Spinal cord (tissue), 10 donors: Measurements from ENCODE around the gene TMEM53. TPM values are rescaled to one million over a fixed set of nuclear protein-coding genes. Genes with fewer than 3 reads are reported as not detected.

ENCODE experiments used
- DNase-seq, 6 donors: peaks; one replicate each; pipeline versions ENCODE4 v3.0.0 to v3.0.0-alpha.2; 2013 to 2015; ENCODE audit warnings: low spot score in 6 of 6, low read depth in 4 of 6
- H3K27ac ChIP-seq: one replicate; pipeline ENCODE4 v1.5.1; 2013; ENCODE audit warnings: low read depth, low read length, control low read depth
- H3K27me3 ChIP-seq: one replicate; pipeline ENCODE4 v1.6.1; 2013; ENCODE audit warnings: low read length; ENCODE audit not compliant: control insufficient read depth, insufficient read depth
- H3K36me3 ChIP-seq: one replicate; pipeline ENCODE4 v1.6.1; 2013; ENCODE audit warnings: low read length; ENCODE audit not compliant: control insufficient read depth, insufficient read depth
- H3K4me1 ChIP-seq: one replicate; pipeline ENCODE4 v1.6.1; 2013; ENCODE audit warnings: low read length; ENCODE audit not compliant: control insufficient read depth, insufficient read depth
- H3K4me3 ChIP-seq: one replicate; pipeline ENCODE4 v1.5.1; 2013; ENCODE audit warnings: low read depth, low read length, control low read depth
- H3K9me3 ChIP-seq: one replicate; pipeline ENCODE4 v1.6.1; 2013; ENCODE audit warnings: low read length; ENCODE audit not compliant: control insufficient read depth, insufficient read depth
- WGBS: methylation state at CpG from one replicate; pipeline ENCODE4 v1.1.5; 2013; ENCODE audit warnings: missing lambda C conversion rate; ENCODE audit not compliant: insufficient coverage; 5-methylcytosine and 5-hydroxymethylcytosine counted together
- polyA plus RNA-seq, 2 donors: library from polyadenylated mRNA; unstranded; fragments of 120-200 nt; gene quantifications; one replicate each; pipeline ENCODE4 v1.2.1, GENCODE V29; 2013; ENCODE audit not compliant: insufficient read length in 2 of 2
- total RNA-seq, 2 donors: library from RNA; depleted of rRNA in 1 of 2; stranded (reverse); fragments of 120-200 nt in 1 of 2; fragments of >200 nt in 1 of 2; gene quantifications; one replicate each; pipeline versions ENCODE4 v1.2.3 to v1.2.4, GENCODE V29; 2013 to 2014
- donor health status: healthy.

Gene TMEM53
- total and polyA plus RNA-seq, 4 donors = 3.0 to 14.8 (median 11.9) TPM

- Histone ChIP-seq H3K9me3 (no peaks in the 10 kb centered on the region), H3K36me3 (peaks cover 60% of the 10 kb centered on the region), H3K27ac (no peak overlapping the region), H3K27me3 (no peaks in the 10 kb centered on the region), H3K4me1 (peaks cover 47% of the 10 kb centered on the region), H3K4me3 (no peak overlapping the region)
- WGBS = 67% methylated on average over 10 of the region's 14 CpGs
- no peak for DNase-seq
These were observed 38.1 kb downstream of the TMEM53 start for GRCh38 chr1:44636083-44636687.

GRCh38 chr1:44635439-44635838 is 38.8 kb downstream of the TMEM53 start:
- H3K9me3 ChIP-seq = no peaks in the 10 kb centered on the region
- peaks cover 54% of the 10 kb centered on the region for H3K36me3 ChIP-seq
- no peak for DNase-seq
- no peak overlapping the region for H3K4me3 ChIP-seq
- H3K27ac ChIP-seq = no peak overlapping the region
- 80% methylated on average over 8 of the region's 9 CpGs for WGBS
- no peaks in the 10 kb centered on the region for H3K27me3 ChIP-seq
- H3K4me1 ChIP-seq = peaks cover 47% of the 10 kb centered on the region

DNA sequence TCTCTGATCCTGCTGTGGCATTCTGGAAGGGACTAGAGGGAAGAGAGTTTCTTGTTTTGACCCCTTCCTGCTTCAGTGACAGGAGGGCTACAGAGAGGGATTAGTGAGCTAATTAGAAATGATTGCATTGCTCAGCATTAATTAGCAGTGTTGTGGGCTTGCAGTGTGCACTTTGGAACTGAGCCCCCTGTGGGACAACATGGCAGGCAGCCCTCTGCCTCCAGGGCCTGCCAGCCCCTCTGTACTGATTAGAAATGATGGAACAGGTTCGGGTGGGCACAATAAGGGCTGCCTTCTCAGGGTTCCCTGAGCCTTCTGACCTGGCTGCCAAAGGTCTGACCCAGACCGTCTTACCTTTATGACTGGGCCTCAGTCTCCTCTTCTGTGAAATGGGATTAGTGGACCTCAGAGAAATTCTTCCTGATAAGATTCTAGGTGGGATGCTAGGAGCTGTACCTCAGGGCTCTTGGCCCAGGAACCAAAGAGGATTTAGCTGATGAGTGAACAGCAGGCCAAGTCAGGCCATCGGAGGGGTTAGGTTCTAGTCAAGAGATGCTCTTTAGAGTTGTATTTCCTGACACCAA is 39.6 kb downstream of the TMEM53 start:
- no peak overlapping the region for H3K4me3 ChIP-seq
- peaks cover 47% of the 10 kb centered on the region for H3K36me3 ChIP-seq
- no peak overlapping the region for H3K27ac ChIP-seq
- WGBS = 100% methylated on average over 2 of the region's 3 CpGs
- peak in 1 of 6 donors; percentile 53 for DNase-seq
- H3K27me3 ChIP-seq = no peaks in the 10 kb centered on the region
- H3K9me3 ChIP-seq = no peaks in the 10 kb centered on the region
- peaks cover 47% of the 10 kb centered on the region for H3K4me1 ChIP-seq

- no peaks in the 10 kb centered on the region for H3K27me3 ChIP-seq
- no peak for DNase-seq
These were observed 41.7 kb downstream of the TMEM53 start for GRCh38 chr1:44632598-44632997.

DNA sequence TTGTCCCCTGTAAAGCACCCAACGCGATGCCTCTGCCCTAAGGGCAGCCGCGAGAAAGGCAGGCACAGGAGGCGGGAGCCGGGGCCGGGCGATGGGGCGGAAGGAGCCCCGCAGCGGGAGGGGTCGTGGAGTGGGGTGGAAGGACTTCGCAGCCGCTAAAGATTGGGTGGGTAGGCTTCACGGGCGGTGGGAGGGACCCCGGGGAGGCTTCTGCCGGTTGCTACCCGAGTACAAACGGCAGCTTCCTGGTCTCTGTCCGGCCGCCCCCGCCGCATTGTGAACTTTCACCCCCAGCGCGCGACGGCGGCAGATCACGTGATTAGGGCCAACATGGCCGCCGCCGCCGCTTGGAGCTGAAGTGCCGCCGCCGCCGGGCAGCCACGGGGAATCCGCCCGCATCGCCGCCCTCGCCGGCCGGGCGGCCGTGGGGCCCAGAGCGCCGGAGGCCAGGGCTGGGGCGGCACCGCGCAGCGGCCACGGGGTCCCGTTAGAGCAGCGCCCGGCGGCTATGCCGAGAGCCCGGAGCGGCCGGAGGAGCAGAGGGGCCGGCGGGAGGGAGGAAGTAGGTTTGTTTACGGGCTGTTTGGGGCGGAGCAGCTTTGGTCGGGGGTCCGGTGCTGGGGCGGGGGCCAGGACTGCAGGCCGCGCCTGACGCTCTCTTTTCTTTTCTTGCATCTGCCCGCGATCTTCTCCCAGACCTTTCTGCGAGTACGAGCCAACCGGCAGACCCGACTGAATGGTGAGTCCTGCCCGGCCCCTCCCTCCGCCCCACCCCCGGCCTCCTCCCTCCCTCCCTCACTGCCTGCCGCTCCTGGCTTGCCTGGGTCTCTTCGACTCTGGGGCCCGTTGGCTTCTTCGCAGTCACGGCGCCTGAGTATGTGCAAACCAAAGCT is 42.4 kb downstream of the TMEM53 start:
- peak overlapping the region; percentile 95 for H3K27ac ChIP-seq
- peak; percentile 52 to 95 (median 78) for DNase-seq
- no peaks in the 10 kb centered on the region for H3K9me3 ChIP-seq
- H3K27me3 ChIP-seq = no peaks in the 10 kb centered on the region
- peaks cover 30% of the 10 kb centered on the region for H3K4me1 ChIP-seq
- peaks cover 20% of the 10 kb centered on the region for H3K36me3 ChIP-seq
- peak overlapping the region; percentile 60 for H3K4me3 ChIP-seq
- WGBS = under 1% methylated on average over 78 of the region's 88 CpGs

More at GRCh38 chr1:44632598-44632997, 41.7 kb downstream of the TMEM53 start:
- Histone ChIP-seq H3K27ac (peak overlapping the region; percentile 75), H3K36me3 (peaks cover 27% of the 10 kb centered on the region), H3K4me1 (peaks cover 37% of the 10 kb centered on the region), H3K4me3 (peak overlapping the region; percentile 53), H3K9me3 (no peaks in the 10 kb centered on the region)
- 5% methylated on average over 8 of the region's 9 CpGs for WGBS

- 17% methylated on average over 8 of the region's 8 CpGs for WGBS
- H3K4me1 ChIP-seq = peaks cover 25% of the 10 kb centered on the region
- DNase-seq = no peak
- H3K27ac ChIP-seq = peak overlapping the region; percentile 95
- H3K36me3 ChIP-seq = peaks cover 14% of the 10 kb centered on the region
- H3K4me3 ChIP-seq = peak overlapping the region; percentile 60
- no peaks in the 10 kb centered on the region for H3K9me3 ChIP-seq
- H3K27me3 ChIP-seq = no peaks in the 10 kb centered on the region
These were observed 43.0 kb downstream of the TMEM53 start for GRCh38 chr1:44631333-44631646.

DNA sequence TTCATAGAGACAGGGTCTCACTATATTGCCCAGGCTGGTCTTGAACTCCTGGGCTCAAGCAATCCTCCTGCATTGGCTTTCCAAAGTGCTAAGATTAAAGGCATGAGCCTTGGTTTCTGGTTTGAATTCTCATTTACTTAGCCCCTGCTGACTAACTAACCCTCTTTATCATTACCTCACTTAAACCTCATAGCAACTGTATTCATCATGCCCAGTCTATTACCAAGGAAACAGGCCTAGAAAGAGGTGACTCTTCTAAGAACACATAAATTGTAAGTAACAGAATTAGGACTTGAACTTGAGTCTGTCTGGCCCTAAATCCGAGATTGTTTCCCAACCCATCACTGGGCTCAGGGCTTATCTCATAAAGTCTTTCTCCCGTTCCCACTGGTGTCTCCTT is 44.2 kb downstream of the TMEM53 start:
- Histone ChIP-seq H3K4me3 (no peak overlapping the region), H3K4me1 (peaks cover 26% of the 10 kb centered on the region), H3K27ac (no peak overlapping the region), H3K9me3 (no peaks in the 10 kb centered on the region), H3K36me3 (peaks cover 3% of the 10 kb centered on the region), H3K27me3 (no peaks in the 10 kb centered on the region)
- no peak for DNase-seq
- WGBS = 100% methylated on average over 1 of the region's 2 CpGs

DNA sequence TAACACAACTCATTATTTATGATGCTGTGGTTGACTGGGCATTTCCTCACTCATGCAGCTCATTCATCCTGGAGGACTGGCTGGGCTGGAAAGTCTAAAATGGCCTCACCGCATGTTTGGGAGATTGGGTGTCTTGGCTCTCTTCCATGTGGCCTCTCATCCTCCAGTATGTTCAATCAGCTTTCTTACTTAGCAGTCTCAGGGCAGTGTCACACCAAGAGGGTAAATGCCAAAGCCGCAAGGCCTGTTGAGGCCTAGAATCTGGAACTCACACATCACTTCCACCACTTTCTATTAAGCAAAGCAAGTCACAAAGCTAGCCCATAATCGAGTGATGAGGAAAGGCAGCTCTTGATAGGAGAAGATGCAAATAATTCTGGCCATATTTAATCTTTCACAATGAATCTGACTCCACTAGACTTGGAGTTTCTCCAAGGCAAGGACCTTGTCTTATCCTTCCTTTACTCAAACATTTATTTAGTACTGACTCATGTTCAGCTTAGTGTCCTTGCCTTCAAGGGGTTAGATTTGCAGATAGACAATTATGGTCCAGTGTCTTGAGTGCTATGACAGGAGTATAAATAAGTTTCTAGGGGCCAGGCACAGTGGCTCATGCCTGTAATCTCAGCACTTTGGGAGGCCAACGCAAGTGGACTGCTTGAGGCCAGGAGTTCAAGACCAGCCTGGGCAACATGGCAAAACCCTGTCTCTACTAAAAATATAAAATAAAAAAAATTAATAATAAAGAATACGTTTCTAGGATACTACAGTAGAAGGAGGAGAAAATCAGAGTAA is 45.1 kb downstream of the TMEM53 start:
- DNase-seq = no peak
- no peak overlapping the region for H3K27ac ChIP-seq
- H3K4me1 ChIP-seq = peaks cover 29% of the 10 kb centered on the region
- WGBS = 83% methylated on average over 2 of the region's 5 CpGs
- H3K9me3 ChIP-seq = no peaks in the 10 kb centered on the region
- no peaks in the 10 kb centered on the region for H3K36me3 ChIP-seq
- no peak overlapping the region for H3K4me3 ChIP-seq
- H3K27me3 ChIP-seq = no peaks in the 10 kb centered on the region

DNA sequence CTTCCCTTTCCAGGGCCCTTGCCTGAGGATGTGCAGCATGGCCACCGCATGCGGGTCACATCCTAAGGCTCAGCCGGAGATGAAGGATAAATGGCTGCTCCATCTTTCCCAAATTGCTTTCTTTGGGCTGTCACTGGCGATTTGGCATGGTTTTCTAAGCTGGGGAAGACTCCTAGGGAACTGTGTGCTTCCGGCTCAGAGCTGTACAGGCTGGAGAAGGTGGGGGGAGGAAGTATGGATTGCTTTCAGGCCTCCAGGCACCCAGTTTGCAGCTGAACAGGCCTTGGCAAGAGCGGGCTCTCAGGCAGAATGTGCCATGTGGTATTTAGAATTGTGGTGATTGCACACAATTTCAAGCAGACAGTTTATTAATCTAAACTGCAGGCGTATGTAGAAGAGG is 48.9 kb downstream of the TMEM53 start:
- peaks cover 12% of the 10 kb centered on the region for H3K4me1 ChIP-seq
- no peak overlapping the region for H3K4me3 ChIP-seq
- WGBS = 34% methylated on average over 7 of the region's 7 CpGs
- H3K36me3 ChIP-seq = peaks cover 4% of the 10 kb centered on the region
- no peak overlapping the region for H3K27ac ChIP-seq
- DNase-seq = peak in 2 of 6 donors; percentile 81 to 86
- H3K9me3 ChIP-seq = no peaks in the 10 kb centered on the region
- H3K27me3 ChIP-seq = no peaks in the 10 kb centered on the region
